Neutrophil (primary cell): ENCODE results near the gene OR1K1.

Source experiments
- H3K27ac ChIP-seq: fragments of 200-600 bp; sonication (generic); 2 replicates; pipeline ENCODE4 v1.5.1; 2016; ENCODE audit warnings: mild to moderate bottlenecking, moderate library complexity
- H3K27me3 ChIP-seq: fragments of 200-600 bp; sonication (generic); 2 replicates; pipeline ENCODE4 v1.6.0; 2016; ENCODE audit warnings: mild to moderate bottlenecking
- H3K36me3 ChIP-seq: fragments of 200-600 bp; sonication (generic); 2 replicates; pipeline ENCODE4 v1.5.1; 2017
- H3K4me1 ChIP-seq, 2 experiments: fragments of 200-600 bp in 1 of 2; sonication (generic) in 1 of 2; 1 replicate in 1 of 2; 2 replicates in 1 of 2; pipeline versions ENCODE4 v1.5.1 to v1.6.1; 2013 to 2016; ENCODE audit warnings: low read depth in 1 of 2, low read length in 1 of 2, mild to moderate bottlenecking in 1 of 2, moderate library complexity in 1 of 2; ENCODE audit not compliant: control insufficient read depth in 1 of 2, insufficient read depth in 1 of 2
- H3K4me3 ChIP-seq, 2 experiments: fragments of 200-600 bp in 1 of 2; sonication (generic) in 1 of 2; 1 replicate in 1 of 2; 2 replicates in 1 of 2; pipeline ENCODE4 v1.5.1; 2013 to 2016; ENCODE audit warnings: low read depth in 1 of 2, low read length in 1 of 2, mild to moderate bottlenecking in 1 of 2, moderate library complexity in 1 of 2
- H3K9me3 ChIP-seq: fragments of 200-600 bp; sonication (generic); 2 replicates; pipeline ENCODE4 v1.5.1; 2016
- CTCF ChIP-seq: fragments of 200-600 bp; sonication (generic); IDR thresholded peaks from 2 replicates; pipeline ENCODE4 v1.5.1; 2016; ENCODE audit warnings: antibody characterized with exemption

Gene OR1K1

GRCh38 chr9:122800066-122801060, at the start of gene OR1K1:
TSS of gene OR1K1 (plus strand) at chr9:122800123. CDS start at chr9:122800123, 0 bp downstream.
- no peaks in the 10 kb centered on the region for H3K9me3 ChIP-seq
- H3K36me3 ChIP-seq = no peaks in the 10 kb centered on the region
- no peak within 1 kb of the TSS for H3K4me3 ChIP-seq
- H3K27me3 ChIP-seq = no peaks in the 10 kb centered on the region
- no peak within 1 kb of the TSS for H3K27ac ChIP-seq
- H3K4me1 ChIP-seq = no peaks in the 10 kb centered on the region
- TF ChIP-seq CTCF = no peak

- no peak for TF ChIP-seq CTCF
- no peaks in the 10 kb centered on the region for H3K27me3 ChIP-seq
- H3K4me3 ChIP-seq = no peak overlapping the region
- no peak overlapping the region for H3K27ac ChIP-seq
- H3K4me1 ChIP-seq = peaks cover 0 to 10% of the 10 kb centered on the region in 2 experiments
- H3K36me3 ChIP-seq = no peaks in the 10 kb centered on the region
- H3K9me3 ChIP-seq = no peaks in the 10 kb centered on the region
Measured at GRCh38 chr9:122754825-122755224, 45.1 kb upstream of the OR1K1 start.

- TF ChIP-seq CTCF = no peak
- Histone ChIP-seq H3K27ac (no peak overlapping the region), H3K4me3 (no peak overlapping the region), H3K27me3 (no peaks in the 10 kb centered on the region), H3K4me1 (no peaks in the 10 kb centered on the region), H3K36me3 (no peaks in the 10 kb centered on the region), H3K9me3 (no peaks in the 10 kb centered on the region)
Measured at GRCh38 chr9:122767817-122768216, 32.1 kb upstream of the OR1K1 start.

- Histone ChIP-seq H3K4me1 (no peaks in the 10 kb centered on the region), H3K27me3 (no peaks in the 10 kb centered on the region), H3K9me3 (no peaks in the 10 kb centered on the region), H3K36me3 (no peaks in the 10 kb centered on the region), H3K27ac (no peak overlapping the region), H3K4me3 (no peak overlapping the region)
- TF ChIP-seq CTCF = no peak
Measured at GRCh38 chr9:122777052-122777451, 22.9 kb upstream of the OR1K1 start.

GRCh38 chr9:122777935-122778627, 21.8 kb upstream of the OR1K1 start:
- H3K27ac ChIP-seq = no peak overlapping the region
- H3K36me3 ChIP-seq = no peaks in the 10 kb centered on the region
- no peak for TF ChIP-seq CTCF
- no peaks in the 10 kb centered on the region for H3K9me3 ChIP-seq
- H3K4me1 ChIP-seq = no peaks in the 10 kb centered on the region
- H3K27me3 ChIP-seq = no peaks in the 10 kb centered on the region
- H3K4me3 ChIP-seq = no peak overlapping the region
